ENCODE results near the gene IQCN.

The IQCN gene

GRCh38 chr19:18259893-18260292 lies 14.4 kb downstream of the IQCN start:
- H3K27ac ChIP-seq, result no peak overlapping the region
- TF ChIP-seq ZFX (IDR thresholded peaks at IDR 0.05), result no peak
- TF ChIP-seq, protein P1, sequence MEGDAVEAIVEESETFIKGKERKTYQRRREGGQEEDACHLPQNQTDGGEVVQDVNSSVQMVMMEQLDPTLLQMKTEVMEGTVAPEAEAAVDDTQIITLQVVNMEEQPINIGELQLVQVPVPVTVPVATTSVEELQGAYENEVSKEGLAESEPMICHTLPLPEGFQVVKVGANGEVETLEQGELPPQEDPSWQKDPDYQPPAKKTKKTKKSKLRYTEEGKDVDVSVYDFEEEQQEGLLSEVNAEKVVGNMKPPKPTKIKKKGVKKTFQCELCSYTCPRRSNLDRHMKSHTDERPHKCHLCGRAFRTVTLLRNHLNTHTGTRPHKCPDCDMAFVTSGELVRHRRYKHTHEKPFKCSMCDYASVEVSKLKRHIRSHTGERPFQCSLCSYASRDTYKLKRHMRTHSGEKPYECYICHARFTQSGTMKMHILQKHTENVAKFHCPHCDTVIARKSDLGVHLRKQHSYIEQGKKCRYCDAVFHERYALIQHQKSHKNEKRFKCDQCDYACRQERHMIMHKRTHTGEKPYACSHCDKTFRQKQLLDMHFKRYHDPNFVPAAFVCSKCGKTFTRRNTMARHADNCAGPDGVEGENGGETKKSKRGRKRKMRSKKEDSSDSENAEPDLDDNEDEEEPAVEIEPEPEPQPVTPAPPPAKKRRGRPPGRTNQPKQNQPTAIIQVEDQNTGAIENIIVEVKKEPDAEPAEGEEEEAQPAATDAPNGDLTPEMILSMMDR (conservative IDR thresholded peaks at IDR 0.05), result no peak

DNA sequence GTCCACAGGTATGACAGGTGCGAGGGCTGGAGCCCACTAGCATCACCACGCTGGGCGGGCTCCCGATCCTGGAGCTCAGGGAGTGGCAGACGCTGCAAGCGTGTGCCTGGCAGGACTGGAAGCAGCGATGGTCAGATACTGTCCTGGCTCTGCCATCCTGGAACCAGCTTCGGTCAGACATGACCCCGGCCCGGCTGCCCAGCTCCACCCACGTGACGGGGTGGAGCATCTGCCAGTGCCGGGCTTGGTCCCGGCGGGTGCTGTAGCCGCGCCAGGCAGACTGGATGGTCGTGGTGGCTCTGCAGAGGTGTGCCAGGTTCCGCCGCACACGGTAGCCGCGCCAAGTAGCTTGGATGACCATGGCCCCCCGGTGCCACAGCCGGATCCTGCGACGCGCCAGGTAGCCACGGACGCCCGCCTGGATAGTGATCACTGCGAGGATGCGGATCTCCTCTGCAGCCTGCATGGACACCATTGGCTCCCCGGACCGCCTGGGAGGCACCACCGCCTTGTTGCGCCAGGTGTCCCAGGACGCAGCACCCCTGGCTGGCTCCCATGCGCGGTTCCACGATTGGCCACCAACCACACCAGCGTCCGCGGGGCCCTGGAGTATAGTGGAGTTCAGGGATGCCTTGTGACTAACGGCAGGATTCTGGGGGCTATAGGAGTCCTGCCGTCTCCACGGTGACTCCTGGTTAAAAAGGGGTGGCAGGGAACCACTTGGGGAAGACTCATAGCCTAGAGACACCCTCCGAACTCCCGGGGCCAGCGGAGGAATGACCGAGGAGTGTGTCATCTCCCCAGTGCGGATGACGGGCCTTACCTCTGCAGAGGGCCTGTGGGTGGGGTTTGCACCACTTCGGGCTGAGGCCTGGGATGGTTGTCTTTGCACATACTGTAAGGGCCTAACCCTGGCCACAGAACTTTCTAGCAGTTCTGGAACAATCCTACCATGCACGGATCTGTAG lies 16.5 kb downstream of the IQCN start:
- TF ChIP-seq, protein P1 (conservative IDR thresholded peaks at IDR 0.05), result no peak
- no peak for TF ChIP-seq ZFX (IDR thresholded peaks at IDR 0.05)
- no peak overlapping the region for H3K27ac ChIP-seq

- H3K27ac ChIP-seq, result no peak overlapping the region
- TF ChIP-seq, protein P1 (conservative IDR thresholded peaks at IDR 0.05), result no peak; the same call in 1 of the 2 replicates
- no peak for TF ChIP-seq ZFX (IDR thresholded peaks at IDR 0.05)
These were observed 19.4 kb downstream of the IQCN start for GRCh38 chr19:18254546-18255503.

- TF ChIP-seq, protein P1 (conservative IDR thresholded peaks at IDR 0.05), result no peak
- TF ChIP-seq ZFX (IDR thresholded peaks at IDR 0.05), result no peak
- no peak overlapping the region for H3K27ac ChIP-seq
These were observed 20.5 kb downstream of the IQCN start for GRCh38 chr19:18253716-18254115.

GRCh38 chr19:18253130-18253529 lies 21.1 kb downstream of the IQCN start:
- no peak overlapping the region for H3K27ac ChIP-seq
- TF ChIP-seq ZFX (IDR thresholded peaks at IDR 0.05), result no peak
- TF ChIP-seq, protein P1 (conservative IDR thresholded peaks at IDR 0.05), result no peak

GRCh38 chr19:18252370-18252717 lies 21.9 kb downstream of the IQCN start:
- TF ChIP-seq, protein P1 (conservative IDR thresholded peaks at IDR 0.05), result no peak; the same call in 1 of the 2 replicates
- TF ChIP-seq ZFX (IDR thresholded peaks at IDR 0.05), result no peak

More at GRCh38 chr19:18252370-18252717, 21.9 kb downstream of the IQCN start:
- no peak overlapping the region for H3K27ac ChIP-seq

Measured in C4-2B (cell line).